ENCODE measurements around the gene PTH2.

PTH2 gene, protein sequence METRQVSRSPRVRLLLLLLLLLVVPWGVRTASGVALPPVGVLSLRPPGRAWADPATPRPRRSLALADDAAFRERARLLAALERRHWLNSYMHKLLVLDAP

DNA sequence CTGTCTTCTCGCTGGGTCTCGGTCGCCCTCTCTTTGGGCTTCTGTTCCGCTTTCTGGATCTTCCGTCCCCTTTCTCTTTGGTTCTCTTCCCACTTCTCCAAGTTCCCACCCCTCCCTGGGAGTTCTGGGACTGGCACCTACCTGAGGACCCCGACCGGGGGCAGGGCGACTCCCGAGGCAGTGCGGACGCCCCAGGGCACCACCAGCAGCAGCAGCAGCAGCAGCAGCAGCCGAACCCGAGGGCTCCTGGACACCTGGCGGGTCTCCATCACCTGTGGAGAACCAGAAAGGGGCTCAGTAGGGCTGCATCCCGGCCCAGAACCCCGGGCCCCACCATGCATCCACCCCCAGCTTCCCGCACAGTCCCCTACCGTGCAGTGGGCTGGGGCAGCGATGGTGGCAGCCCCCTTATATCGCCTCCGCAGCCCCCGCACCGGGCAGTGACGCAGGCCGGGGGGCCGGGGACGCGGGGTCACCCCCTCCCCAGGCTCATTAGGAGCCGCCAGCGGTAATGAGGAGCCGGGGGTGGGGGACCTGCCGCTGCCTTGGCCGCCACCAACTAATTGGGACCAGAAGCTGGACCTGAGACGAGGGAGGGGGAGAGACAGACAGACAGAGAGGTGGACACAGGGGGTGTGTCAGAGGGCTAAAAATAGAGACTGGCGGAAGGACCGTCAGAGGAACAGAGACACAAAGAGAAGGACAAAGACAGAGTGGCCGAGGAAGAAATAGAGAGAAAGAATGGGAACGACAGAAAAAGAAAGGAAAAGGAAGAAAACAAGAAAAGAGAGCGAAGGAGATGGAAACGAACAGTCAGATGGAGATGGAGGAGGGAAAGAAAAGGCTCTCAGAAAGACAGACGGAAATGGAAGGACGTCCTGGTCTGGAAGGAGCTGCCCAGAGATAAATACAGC, at the start of gene PTH2:
Gene PTH2 (minus strand): TSS at position 371 of the 914 bp plus-strand sequence. CDS start 102 bp downstream, at position 269.
- no peaks in the 10 kb centered on the region for H3K9me3 ChIP-seq (ENCODE audit: insufficient read depth, low read length)
- H3K4me3 ChIP-seq (ENCODE audit: low read length) = no peak within 1 kb of the TSS
- H3K27ac ChIP-seq (ENCODE audit: low read length) = no peak within 1 kb of the TSS
- no peak within 1 kb of the TSS for H3K9ac ChIP-seq (ENCODE audit: low read length)
- TF ChIP-seq, protein P1, sequence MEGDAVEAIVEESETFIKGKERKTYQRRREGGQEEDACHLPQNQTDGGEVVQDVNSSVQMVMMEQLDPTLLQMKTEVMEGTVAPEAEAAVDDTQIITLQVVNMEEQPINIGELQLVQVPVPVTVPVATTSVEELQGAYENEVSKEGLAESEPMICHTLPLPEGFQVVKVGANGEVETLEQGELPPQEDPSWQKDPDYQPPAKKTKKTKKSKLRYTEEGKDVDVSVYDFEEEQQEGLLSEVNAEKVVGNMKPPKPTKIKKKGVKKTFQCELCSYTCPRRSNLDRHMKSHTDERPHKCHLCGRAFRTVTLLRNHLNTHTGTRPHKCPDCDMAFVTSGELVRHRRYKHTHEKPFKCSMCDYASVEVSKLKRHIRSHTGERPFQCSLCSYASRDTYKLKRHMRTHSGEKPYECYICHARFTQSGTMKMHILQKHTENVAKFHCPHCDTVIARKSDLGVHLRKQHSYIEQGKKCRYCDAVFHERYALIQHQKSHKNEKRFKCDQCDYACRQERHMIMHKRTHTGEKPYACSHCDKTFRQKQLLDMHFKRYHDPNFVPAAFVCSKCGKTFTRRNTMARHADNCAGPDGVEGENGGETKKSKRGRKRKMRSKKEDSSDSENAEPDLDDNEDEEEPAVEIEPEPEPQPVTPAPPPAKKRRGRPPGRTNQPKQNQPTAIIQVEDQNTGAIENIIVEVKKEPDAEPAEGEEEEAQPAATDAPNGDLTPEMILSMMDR (IDR thresholded peaks at IDR 0.05; ENCODE audit: low read depth, low read length) = no peak
- TF ChIP-seq EZH2phosphoT487 (IDR thresholded peaks at IDR 0.05; ENCODE audit: low read depth) = no peak
- H3K4me2 ChIP-seq (ENCODE audit: low read length) = no peak within 1 kb of the TSS
- no peak within 1 kb of the TSS for H2AFZ ChIP-seq (ENCODE audit: low read depth, low read length)
- no peaks in the 10 kb centered on the region for H3K79me2 ChIP-seq (ENCODE audit: low read length)
- no peaks in the 10 kb centered on the region for H3K36me3 ChIP-seq (replicated peaks; ENCODE audit: low read depth, low read length)
- H3K27me3 ChIP-seq (ENCODE audit: low read depth, low read length) = peaks cover 43% of the 10 kb centered on the region
- H3K4me1 ChIP-seq (ENCODE audit: low read length) = no peaks in the 10 kb centered on the region
- H4K20me1 ChIP-seq (ENCODE audit: insufficient read depth, low read length) = no peaks in the 10 kb centered on the region

DNA sequence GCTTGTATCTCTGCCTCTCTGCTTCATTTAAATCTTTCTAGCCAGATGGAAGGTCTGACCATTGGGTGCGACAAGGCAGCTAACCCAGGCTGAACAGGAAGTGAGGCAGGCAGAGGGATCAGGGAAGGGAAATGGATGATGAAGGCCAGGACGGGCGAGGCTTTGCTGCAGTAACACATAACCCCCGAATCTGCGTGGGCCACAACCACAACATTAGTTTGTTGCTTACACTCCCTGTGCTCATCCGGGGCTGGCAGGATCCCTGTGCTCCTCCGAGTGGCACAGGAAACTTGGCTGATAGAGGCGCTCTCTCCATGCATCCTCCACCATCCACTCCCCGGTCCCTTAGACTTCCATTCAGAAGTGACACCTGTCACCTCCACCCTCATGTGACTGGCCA, 49.7 kb upstream of the PTH2 start:
- no peaks in the 10 kb centered on the region for H3K27me3 ChIP-seq (ENCODE audit: low read depth, low read length)
- no peaks in the 10 kb centered on the region for H4K20me1 ChIP-seq (ENCODE audit: insufficient read depth, low read length)
- no peak overlapping the region for H2AFZ ChIP-seq (ENCODE audit: low read depth, low read length)
- TF ChIP-seq, protein P1 (IDR thresholded peaks at IDR 0.05; ENCODE audit: low read depth, low read length) = no peak
- no peak for TF ChIP-seq EZH2phosphoT487 (IDR thresholded peaks at IDR 0.05; ENCODE audit: low read depth)
- H3K79me2 ChIP-seq (ENCODE audit: low read length) = no peaks in the 10 kb centered on the region
- no peak overlapping the region for H3K27ac ChIP-seq (ENCODE audit: low read length)
- no peak overlapping the region for H3K4me2 ChIP-seq (ENCODE audit: low read length)
- H3K4me1 ChIP-seq (ENCODE audit: low read length) = peaks cover 18% of the 10 kb centered on the region
- no peak overlapping the region for H3K9ac ChIP-seq (ENCODE audit: low read length)
- H3K36me3 ChIP-seq (replicated peaks; ENCODE audit: low read depth, low read length) = peaks cover 4% of the 10 kb centered on the region
- H3K4me3 ChIP-seq (ENCODE audit: low read length) = no peak overlapping the region
- H3K9me3 ChIP-seq (ENCODE audit: insufficient read depth, low read length) = no peaks in the 10 kb centered on the region

DNA sequence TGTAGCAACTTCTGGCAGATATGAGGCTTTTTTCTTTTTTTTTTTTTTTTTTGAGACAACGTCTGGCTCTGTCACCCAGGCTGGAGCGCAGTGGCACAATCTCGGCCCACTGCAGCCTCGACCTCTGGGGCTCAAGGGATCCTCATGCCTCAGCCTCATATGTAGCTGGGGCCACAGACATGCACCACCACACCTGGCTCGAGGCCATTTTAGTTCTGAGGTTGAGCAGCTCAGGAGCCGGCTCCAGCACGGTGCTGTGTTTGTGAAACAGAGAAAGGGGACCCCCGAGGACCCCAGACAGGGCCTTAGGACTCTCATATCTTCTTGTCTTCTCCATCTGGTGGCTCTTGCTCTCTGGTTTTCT, 47.4 kb upstream of the PTH2 start:
- H3K36me3 ChIP-seq (replicated peaks; ENCODE audit: low read depth, low read length) = peaks cover 7% of the 10 kb centered on the region
- H3K4me1 ChIP-seq (ENCODE audit: low read length) = peaks cover 18% of the 10 kb centered on the region
- no peak overlapping the region for H3K9ac ChIP-seq (ENCODE audit: low read length)
- H3K79me2 ChIP-seq (ENCODE audit: low read length) = no peaks in the 10 kb centered on the region
- no peaks in the 10 kb centered on the region for H4K20me1 ChIP-seq (ENCODE audit: insufficient read depth, low read length)
- H3K27me3 ChIP-seq (ENCODE audit: low read depth, low read length) = no peaks in the 10 kb centered on the region
- H3K4me2 ChIP-seq (ENCODE audit: low read length) = no peak overlapping the region
- no peak overlapping the region for H3K27ac ChIP-seq (ENCODE audit: low read length)
- TF ChIP-seq, protein P1 (IDR thresholded peaks at IDR 0.05; ENCODE audit: low read depth, low read length) = no peak
- no peak for TF ChIP-seq EZH2phosphoT487 (IDR thresholded peaks at IDR 0.05; ENCODE audit: low read depth)
- no peak overlapping the region for H3K4me3 ChIP-seq (ENCODE audit: low read length)
- no peak overlapping the region for H2AFZ ChIP-seq (ENCODE audit: low read depth, low read length)
- no peaks in the 10 kb centered on the region for H3K9me3 ChIP-seq (ENCODE audit: insufficient read depth, low read length)

DNA sequence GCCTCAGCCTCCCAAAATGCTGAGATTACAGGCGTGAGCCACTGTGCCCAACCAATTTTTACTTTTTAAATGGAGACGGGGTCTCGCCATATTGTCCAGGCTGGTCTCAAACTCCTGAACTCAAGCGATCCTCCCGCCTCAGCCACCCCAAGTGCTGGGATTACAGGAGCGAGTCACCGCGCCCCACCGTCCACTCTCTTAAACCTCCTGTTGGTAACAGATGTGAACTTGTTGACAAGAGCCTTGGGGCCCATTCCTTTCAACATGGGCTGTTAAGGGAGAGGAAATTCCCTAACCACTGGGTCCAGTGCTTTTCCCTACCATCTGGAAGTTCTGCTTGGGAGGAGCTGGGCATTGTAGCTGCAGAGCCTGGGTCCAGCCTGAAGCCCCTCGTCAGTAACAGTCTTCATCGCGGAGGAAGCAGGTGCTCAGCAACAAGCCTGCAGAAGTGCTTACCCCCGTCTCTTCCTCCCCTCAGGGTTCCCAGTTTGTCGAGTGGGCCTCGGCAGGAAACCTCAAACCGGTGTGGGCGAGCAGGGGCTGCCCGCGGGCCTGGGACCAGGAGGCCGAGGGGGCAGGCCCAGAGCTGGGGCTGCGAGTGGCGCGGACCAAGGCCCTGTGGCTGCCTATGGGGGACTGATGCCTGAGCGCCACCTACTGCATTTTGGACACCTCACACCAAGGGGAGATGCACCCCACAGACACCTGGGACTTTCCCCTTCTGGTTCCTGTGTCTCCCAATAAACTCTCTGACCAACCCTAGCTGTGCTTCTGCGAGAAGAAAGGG, 46.8 kb upstream of the PTH2 start:
- H3K4me2 ChIP-seq (ENCODE audit: low read length) = no peak overlapping the region
- no peak for TF ChIP-seq EZH2phosphoT487 (IDR thresholded peaks at IDR 0.05; ENCODE audit: low read depth)
- TF ChIP-seq, protein P1 (IDR thresholded peaks at IDR 0.05; ENCODE audit: low read depth, low read length) = peak; percentile 71
- no peaks in the 10 kb centered on the region for H4K20me1 ChIP-seq (ENCODE audit: insufficient read depth, low read length)
- H3K27me3 ChIP-seq (ENCODE audit: low read depth, low read length) = no peaks in the 10 kb centered on the region
- H3K36me3 ChIP-seq (replicated peaks; ENCODE audit: low read depth, low read length) = peaks cover 7% of the 10 kb centered on the region
- H3K4me1 ChIP-seq (ENCODE audit: low read length) = peaks cover 18% of the 10 kb centered on the region
- H3K9me3 ChIP-seq (ENCODE audit: insufficient read depth, low read length) = no peaks in the 10 kb centered on the region
- no peak overlapping the region for H2AFZ ChIP-seq (ENCODE audit: low read depth, low read length)
- no peak overlapping the region for H3K4me3 ChIP-seq (ENCODE audit: low read length)
- no peak overlapping the region for H3K9ac ChIP-seq (ENCODE audit: low read length)
- H3K27ac ChIP-seq (ENCODE audit: low read length) = no peak overlapping the region
- no peaks in the 10 kb centered on the region for H3K79me2 ChIP-seq (ENCODE audit: low read length)
